ENCODE data around the gene SPSB4.

The SPSB4 gene

GRCh38 chr3:141076797-141077571, 25.8 kb downstream of the SPSB4 start:
- DNase-seq = no peak

GRCh38 chr3:141077631-141078030, 26.5 kb downstream of the SPSB4 start:
- no peak for DNase-seq

DNA sequence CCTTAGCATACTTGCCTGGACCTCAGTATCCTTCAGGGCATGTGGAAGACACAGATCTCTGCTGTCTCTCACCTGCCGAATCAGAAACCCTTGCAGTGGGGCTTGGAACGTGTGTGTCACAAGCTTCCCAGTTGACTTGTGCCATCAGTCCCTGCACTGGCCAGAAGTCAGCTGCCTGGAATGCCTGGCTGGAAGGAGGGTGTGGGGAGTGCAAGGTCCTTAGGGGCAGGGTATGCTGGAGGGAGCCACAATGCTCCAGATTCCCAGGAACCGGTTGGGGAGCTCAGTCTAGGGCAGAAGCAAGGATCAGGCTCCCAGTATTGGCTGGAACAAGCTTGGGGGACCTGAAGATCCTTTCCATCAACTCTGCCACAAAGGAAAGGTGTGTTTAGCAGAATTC, 27.1 kb downstream of the SPSB4 start:
- no peak for DNase-seq

- DNase-seq = no peak
These were observed 29.3 kb downstream of the SPSB4 start for GRCh38 chr3:141080431-141080830.

DNA sequence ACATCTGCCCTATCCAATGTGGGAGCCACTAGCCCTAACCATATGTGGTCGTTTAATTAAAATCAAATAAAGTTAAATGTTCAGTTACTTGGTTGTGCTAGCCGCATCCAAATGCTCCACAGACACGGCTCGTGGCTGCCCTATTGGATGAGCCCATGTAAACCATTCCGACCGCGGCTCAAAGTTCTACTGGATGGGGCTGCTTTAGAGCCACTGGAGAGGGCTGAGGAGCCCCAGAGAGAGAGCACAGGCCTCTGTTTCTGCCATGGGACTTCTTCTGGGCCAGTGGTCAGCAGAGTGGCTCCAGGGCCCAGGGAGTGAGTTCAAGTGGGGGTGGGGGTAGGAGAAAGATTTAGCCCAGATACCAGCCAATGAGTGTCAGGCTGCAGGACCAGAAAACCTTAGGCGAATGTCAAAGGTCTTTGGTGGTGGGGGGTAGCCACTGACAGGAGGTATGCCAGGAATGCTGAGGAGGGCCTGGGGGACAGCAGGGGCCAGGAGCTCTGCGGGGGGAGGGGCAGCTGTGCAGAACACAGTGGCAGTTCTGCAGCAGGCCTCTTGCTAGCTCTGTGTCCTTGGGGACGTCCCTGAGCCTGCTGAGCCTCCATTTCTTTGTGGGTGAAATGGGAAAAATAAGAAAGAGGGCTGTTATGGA, 30.1 kb downstream of the SPSB4 start:
- DNase-seq = no peak

DNA sequence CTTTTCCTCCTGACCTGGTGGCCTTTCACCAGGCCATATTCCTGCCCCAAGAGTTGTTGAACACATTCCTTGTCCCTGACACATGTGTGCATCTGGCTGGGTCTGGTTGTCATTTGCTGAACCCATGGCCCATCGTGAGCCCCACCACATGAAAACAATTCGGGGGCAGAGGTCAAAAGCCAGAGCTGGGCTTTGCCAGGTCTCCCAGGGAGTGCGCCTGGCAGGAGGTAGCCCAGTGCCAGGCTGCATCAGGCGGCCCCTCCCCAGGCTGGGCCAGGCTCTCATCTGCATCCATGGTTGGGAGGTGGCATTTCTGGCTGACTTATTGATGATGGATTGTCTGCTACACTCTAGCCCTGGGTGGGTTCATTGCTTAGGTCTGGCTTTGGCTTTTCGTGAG, 30.9 kb downstream of the SPSB4 start:
- no peak for DNase-seq

GRCh38 chr3:141083226-141083625, 32.1 kb downstream of the SPSB4 start:
- no peak for DNase-seq

DNA sequence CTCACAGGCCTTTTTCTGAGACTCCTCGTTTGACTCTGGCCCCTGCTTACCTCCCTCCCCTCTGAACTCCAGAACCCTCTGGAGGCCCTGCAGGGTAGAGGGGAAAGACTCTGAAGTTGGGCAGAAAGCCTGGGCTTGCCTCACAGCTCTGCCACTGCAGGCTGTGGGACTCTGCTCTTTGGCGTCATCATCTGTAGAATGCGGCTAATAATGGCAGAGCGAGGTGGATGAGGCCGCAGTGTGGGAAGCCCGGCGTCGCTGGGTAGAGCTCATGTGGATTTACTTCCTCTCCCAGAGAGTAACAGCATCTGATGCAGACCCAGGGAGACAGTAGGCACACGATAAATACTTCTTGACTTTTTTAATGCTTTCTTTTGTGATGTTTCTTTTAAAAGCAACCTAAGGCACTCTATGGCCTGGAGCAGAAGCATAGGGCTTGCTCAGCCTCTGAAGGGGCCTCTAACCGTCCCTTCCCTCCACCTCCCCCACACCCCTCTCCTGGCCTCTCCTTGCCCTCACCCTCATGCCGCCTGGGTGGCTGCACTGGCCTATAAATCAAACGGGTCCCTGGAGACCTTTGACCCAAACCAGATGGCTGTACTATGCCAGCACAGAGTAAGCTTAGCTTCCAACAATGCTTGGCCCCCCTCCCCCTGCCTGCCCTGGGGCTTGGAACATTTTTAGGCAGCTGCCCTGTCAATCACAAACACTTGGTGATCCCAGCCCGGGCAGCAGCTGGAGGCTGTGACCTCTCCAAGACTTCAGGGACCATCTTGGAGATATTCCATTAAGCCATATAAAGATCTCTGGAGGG, 32.9 kb downstream of the SPSB4 start:
- DNase-seq = no peak

- DNase-seq = no peak
These were observed 34.4 kb downstream of the SPSB4 start for GRCh38 chr3:141085343-141086070.

- DNase-seq = no peak
These were observed 35.0 kb downstream of the SPSB4 start for GRCh38 chr3:141086188-141086587.

DNA sequence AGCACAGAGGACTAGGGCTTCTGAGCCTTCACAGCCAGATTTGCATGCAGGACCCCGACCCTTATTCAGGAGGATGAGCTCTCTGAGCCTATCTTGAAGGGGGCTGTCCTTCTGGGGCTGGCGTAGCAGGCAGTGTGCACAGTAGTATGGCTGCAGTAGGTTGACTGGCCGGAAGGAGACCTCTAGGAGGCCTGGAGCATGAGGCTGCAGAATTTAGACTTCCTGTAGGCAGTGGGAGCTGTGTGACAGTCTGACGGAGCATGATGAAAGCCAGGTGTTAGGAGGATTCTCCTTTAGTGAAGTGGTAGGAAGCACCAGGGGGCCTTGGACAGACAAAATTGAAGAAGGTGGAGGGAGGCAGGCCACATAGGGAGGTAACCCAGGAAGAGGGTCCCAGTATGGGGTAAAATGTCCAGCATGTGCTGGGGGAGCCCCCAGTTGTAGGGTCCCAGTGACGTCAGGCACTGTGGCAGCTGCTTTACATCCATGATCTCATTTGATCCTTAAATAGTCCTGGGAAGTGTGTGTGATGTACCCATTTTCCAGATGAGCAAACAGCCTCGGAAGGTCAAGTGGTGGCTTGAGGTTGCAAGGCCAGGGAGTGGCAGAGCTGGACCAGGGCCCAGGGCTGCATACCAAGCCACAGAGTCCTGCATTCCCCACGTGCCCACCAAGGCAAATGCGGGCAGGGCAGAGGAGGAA, 36.1 kb downstream of the SPSB4 start:
- no peak for DNase-seq

- no peak for DNase-seq
These were observed 36.6 kb downstream of the SPSB4 start for GRCh38 chr3:141087778-141088130.

GRCh38 chr3:141089339-141090152, 38.4 kb downstream of the SPSB4 start:
- no peak for DNase-seq

- DNase-seq = peak; percentile 55
These were observed 40.3 kb downstream of the SPSB4 start for GRCh38 chr3:141091426-141091825.

DNA sequence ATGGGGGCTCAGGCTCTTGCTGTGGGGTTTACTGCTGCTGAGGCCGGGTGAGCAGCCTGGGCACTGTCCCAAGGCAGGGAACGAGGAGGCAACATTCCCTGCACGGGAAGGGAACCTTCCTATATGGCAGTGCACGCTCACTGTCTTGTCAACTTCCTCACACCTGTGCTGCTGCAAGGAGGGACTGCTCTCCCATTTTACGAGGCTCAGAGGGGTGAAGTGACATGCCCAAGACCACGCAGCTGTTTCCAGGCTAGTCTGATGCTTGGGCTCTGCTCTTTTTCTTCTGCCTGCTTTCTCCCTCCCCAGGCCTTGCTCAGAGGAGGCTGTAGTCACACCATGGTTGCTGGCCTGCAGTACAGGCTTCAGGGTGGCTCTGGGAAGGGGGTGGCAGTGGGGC, 41.5 kb downstream of the SPSB4 start:
- no peak for DNase-seq

GRCh38 chr3:141093397-141093796, 42.2 kb downstream of the SPSB4 start:
- no peak for DNase-seq

DNA sequence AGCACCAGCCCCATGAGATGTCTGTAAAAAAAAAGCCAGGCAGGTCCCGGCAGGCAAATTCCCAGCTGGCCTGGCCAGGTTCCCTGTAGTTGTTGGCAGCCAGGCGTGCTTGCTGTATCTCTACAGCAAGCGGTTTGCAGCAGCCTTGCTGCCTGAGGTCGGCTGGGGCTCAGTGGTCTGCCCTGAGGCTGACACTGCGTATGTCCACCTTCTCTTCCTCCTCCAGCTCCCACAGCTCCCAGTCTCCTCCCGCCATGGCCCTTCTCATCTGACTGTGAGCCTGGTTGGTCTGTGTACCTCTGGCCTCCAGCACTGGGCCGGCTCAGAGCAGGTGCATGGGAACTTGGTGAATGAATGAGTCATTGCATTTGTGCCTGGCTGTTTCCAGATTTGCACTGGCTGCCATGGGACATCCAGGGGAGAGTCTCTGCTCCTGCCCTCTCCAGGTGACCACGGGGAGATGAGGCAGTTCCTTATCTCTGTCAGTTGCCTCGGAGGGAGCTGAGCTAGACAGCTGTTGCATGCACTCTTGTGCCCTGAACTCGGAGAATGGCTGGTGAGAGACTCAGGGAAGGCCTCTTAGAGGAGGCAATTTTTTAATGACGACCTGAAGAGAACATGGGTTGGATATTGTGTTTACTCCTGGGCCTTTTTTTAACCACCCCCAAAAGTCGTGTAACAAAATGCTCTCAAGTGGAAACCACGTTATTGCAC, 43.0 kb downstream of the SPSB4 start:
- DNase-seq = no peak

DNA sequence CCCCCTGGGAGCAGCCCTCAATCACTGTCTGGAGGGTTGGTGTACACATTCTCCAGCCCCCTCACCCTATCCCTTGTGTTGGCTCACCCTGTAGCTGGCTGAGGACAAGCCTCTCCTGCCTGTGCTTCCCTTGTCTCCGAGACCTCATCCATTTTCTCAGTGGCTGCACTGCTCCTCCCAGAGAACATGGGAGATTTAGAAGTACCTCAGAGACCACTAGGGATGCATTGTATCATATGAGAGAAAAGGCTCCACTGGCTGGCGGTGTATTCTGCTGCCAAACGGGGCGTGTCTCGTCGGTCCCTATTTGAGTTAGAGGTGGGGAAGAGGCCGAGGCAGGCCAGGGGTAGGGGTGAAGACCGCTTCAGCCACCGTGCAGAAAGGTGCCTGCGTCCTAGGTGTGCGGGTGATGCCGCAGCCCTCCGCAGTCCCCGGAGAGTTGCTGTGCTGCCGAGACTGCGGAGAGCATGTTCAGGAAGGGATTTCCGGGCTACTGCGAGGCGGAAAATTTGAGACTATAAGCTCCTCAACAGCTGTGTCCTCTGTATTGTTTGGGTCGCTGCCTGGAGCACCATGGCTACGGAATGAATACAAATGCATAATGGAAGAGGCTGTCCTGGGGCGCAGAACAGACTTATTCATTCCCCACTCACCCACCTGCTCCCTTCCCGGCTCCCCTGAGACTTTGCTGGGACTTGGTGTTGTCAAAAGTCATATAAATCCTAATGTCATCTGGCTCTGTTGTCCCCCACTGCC, 43.8 kb downstream of the SPSB4 start:
- DNase-seq = peak; percentile 86

DNA sequence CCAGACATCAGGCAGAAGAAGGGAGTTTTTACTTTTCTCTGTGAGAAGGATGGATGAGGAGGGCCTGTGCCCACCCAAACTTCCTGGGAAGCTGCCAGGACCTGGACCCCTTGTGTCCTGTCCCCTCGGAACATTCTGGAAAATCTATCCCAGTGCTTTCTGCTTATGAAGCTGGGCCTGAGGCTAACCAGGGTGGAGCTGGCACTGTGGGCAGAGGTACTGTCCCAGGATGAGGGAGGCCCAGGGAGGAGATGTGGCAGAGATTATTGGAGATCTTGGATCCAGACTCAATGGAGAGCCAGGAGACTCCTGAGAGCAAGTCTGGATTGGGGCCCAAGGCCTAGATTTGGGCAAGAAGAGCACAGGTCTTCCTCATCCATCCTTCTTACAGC, 44.4 kb downstream of the SPSB4 start:
- DNase-seq = no peak

GRCh38 chr3:141096164-141096563, 45.0 kb downstream of the SPSB4 start:
- no peak for DNase-seq

All from NCI-H2081 treated with DMSO at 0.1 percent for 48 hours (cell line).